Effector memory CD4-positive, alpha-beta T cell (primary cell): ENCODE data around the gene IL25.

Experiments used
- DNase-seq, 3 donors: peaks; one replicate each; pipeline ENCODE4 v3.0.0-alpha.2; 2020
- H3K27ac ChIP-seq: 2 replicates; pipeline ENCODE4 v1.7.0; 2013; ENCODE audit warnings: mild to moderate bottlenecking, low read length, moderate library complexity; ENCODE audit not compliant: insufficient read depth, poor library complexity, severe bottlenecking
- H3K27me3 ChIP-seq: replicated peaks from 2 replicates; pipeline ENCODE4 v1.7.0; 2013; ENCODE audit warnings: mild to moderate bottlenecking, low read length; ENCODE audit not compliant: insufficient read depth, control insufficient read depth, poor library complexity, severe bottlenecking
- H3K36me3 ChIP-seq: 2 replicates; pipeline ENCODE4 v1.7.0; 2013; ENCODE audit warnings: mild to moderate bottlenecking, low read length, moderate library complexity; ENCODE audit not compliant: control insufficient read depth, insufficient read depth
- H3K4me1 ChIP-seq: 2 replicates; pipeline ENCODE4 v1.7.0; 2013; ENCODE audit warnings: low read length, mild to moderate bottlenecking; ENCODE audit not compliant: control insufficient read depth, insufficient read depth, poor library complexity, severe bottlenecking
- H3K4me3 ChIP-seq: 2 replicates; pipeline ENCODE4 v1.7.0; 2013; ENCODE audit warnings: low read length, low read depth, mild to moderate bottlenecking; ENCODE audit not compliant: insufficient read depth, poor library complexity, severe bottlenecking
- H3K9me3 ChIP-seq: 2 replicates; pipeline ENCODE4 v1.7.0; 2013; ENCODE audit warnings: mild to moderate bottlenecking, low read length, moderate library complexity; ENCODE audit not compliant: control insufficient read depth

The IL25 gene

GRCh38 chr14:23373041-23373440, 432 bp downstream of the IL25 start:
- H3K27ac ChIP-seq, result no peak overlapping the region
- no peaks in the 10 kb centered on the region for H3K27me3 ChIP-seq

GRCh38 chr14:23375527-23376251, 3.1 kb downstream of the IL25 start:
- no peak for DNase-seq
- no peaks in the 10 kb centered on the region for H3K9me3 ChIP-seq
- H3K4me1 ChIP-seq, result no peaks in the 10 kb centered on the region
- H3K27ac ChIP-seq, result no peak overlapping the region
- H3K36me3 ChIP-seq, result no peaks in the 10 kb centered on the region
- H3K27me3 ChIP-seq, result no peaks in the 10 kb centered on the region
- H3K4me3 ChIP-seq, result no peak overlapping the region

More at GRCh38 chr14:23373041-23373440, 432 bp downstream of the IL25 start:
- Histone ChIP-seq H3K4me3 (no peak overlapping the region), H3K9me3 (no peaks in the 10 kb centered on the region), H3K36me3 (no peaks in the 10 kb centered on the region), H3K4me1 (no peaks in the 10 kb centered on the region)
- DNase-seq, result no peak

- DNase-seq, result no peak
- Histone ChIP-seq H3K27me3 (no peaks in the 10 kb centered on the region), H3K4me1 (no peaks in the 10 kb centered on the region), H3K27ac (no peak within 1 kb of the TSS), H3K36me3 (no peaks in the 10 kb centered on the region), H3K4me3 (no peak within 1 kb of the TSS), H3K9me3 (no peaks in the 10 kb centered on the region)
Observed at GRCh38 chr14:23376482-23377197, 4.0 kb downstream of the IL25 start, which contains the start of gene CMTM5. Gene CMTM5 (plus strand): TSS chr14:23377046. CDS start chr14:23377252, 206 bp downstream.

GRCh38 chr14:23377198-23377550, 4.6 kb downstream of the IL25 start:
- Histone ChIP-seq H3K9me3 (no peaks in the 10 kb centered on the region), H3K27ac (no peak overlapping the region), H3K4me3 (no peak overlapping the region), H3K27me3 (no peaks in the 10 kb centered on the region), H3K36me3 (no peaks in the 10 kb centered on the region), H3K4me1 (no peaks in the 10 kb centered on the region)
- DNase-seq, result no peak

GRCh38 chr14:23377573-23378563, 5.3 kb downstream of the IL25 start:
- Histone ChIP-seq H3K4me1 (no peaks in the 10 kb centered on the region), H3K9me3 (no peaks in the 10 kb centered on the region), H3K4me3 (no peak overlapping the region), H3K36me3 (no peaks in the 10 kb centered on the region), H3K27me3 (no peaks in the 10 kb centered on the region), H3K27ac (no peak overlapping the region)
- DNase-seq, result no peak

GRCh38 chr14:23378612-23379220, 6.1 kb downstream of the IL25 start:
- Histone ChIP-seq H3K27ac (no peak overlapping the region), H3K9me3 (no peaks in the 10 kb centered on the region), H3K4me3 (no peak overlapping the region), H3K27me3 (no peaks in the 10 kb centered on the region), H3K36me3 (no peaks in the 10 kb centered on the region), H3K4me1 (no peaks in the 10 kb centered on the region)
- no peak for DNase-seq

GRCh38 chr14:23379366-23380196, 7.0 kb downstream of the IL25 start:
- Histone ChIP-seq H3K4me1 (no peaks in the 10 kb centered on the region), H3K36me3 (no peaks in the 10 kb centered on the region), H3K4me3 (no peak overlapping the region), H3K9me3 (no peaks in the 10 kb centered on the region), H3K27me3 (no peaks in the 10 kb centered on the region), H3K27ac (no peak overlapping the region)
- DNase-seq, result peak; percentile 34 to 45 (median 38)

GRCh38 chr14:23380197-23380914, 7.7 kb downstream of the IL25 start:
- no peaks in the 10 kb centered on the region for H3K36me3 ChIP-seq
- no peak for DNase-seq
- no peaks in the 10 kb centered on the region for H3K4me1 ChIP-seq
- no peaks in the 10 kb centered on the region for H3K27me3 ChIP-seq
- no peak overlapping the region for H3K27ac ChIP-seq
- H3K9me3 ChIP-seq, result no peaks in the 10 kb centered on the region
- H3K4me3 ChIP-seq, result no peak overlapping the region
